ENCODE results near the gene SH3RF3. TPM values are rescaled to one million over a fixed set of nuclear protein-coding genes. Genes with fewer than 3 reads are reported as not detected.

The SH3RF3 gene
- total and polyA plus RNA-seq, 8 donors, result 7.0 to 11.1 (median 8.3) TPM

- no peak for TF ChIP-seq CTCF (IDR thresholded peaks at IDR 0.05)
- H3K4me3 ChIP-seq, result no peak overlapping the region
- peaks cover 0 to 28% of the 10 kb centered on the region in 2 donors for H3K4me1 ChIP-seq
- no peaks in the 10 kb centered on the region for H3K9me3 ChIP-seq
- peaks cover 0 to 42% of the 10 kb centered on the region in 2 donors for H3K27me3 ChIP-seq
- ATAC-seq, result no peak
- no peaks in the 10 kb centered on the region for H3K36me3 ChIP-seq
- DNase-seq, result no peak
- intact Hi-C loops (cut with DNase I), result loop anchor here in 1 of 2 donors (5.0 kb wide), 2 partner anchors 372 to 387 kb away; no protein-coding TSS in a partner anchor
- peak overlapping the region in 1 of 2 donors; percentile 26 for H3K27ac ChIP-seq
Observed at GRCh38 chr2:109124982-109125592, 3.9 kb upstream of the SH3RF3 start.

- DNase-seq (no peak), ATAC-seq (no peak)
- H3K4me1 ChIP-seq, result peaks cover 0 to 36% of the 10 kb centered on the region in 2 donors
- peak overlapping the region in 1 of 2 donors; percentile 26 for H3K27ac ChIP-seq
- no peak overlapping the region for H3K4me3 ChIP-seq
- intact Hi-C loops (cut with DNase I), result loop anchor here in 1 of 2 donors (5.0 kb wide), 2 partner anchors 371 to 386 kb away; no protein-coding TSS in a partner anchor
- no peak for TF ChIP-seq CTCF (IDR thresholded peaks at IDR 0.05)
- no peaks in the 10 kb centered on the region for H3K9me3 ChIP-seq
- H3K36me3 ChIP-seq, result no peaks in the 10 kb centered on the region
- H3K27me3 ChIP-seq, result peaks cover 3 to 50% of the 10 kb centered on the region in 2 donors
Observed at GRCh38 chr2:109125593-109126500, 3.2 kb upstream of the SH3RF3 start.

GRCh38 chr2:109126501-109126860 lies 2.5 kb upstream of the SH3RF3 start:
- H3K27ac ChIP-seq, result no peak overlapping the region
- peaks cover 3 to 56% of the 10 kb centered on the region in 2 donors for H3K27me3 ChIP-seq
- intact Hi-C loops (cut with DNase I), result loop anchor here in 1 of 2 donors (5.0 kb wide), 2 partner anchors 371 to 386 kb away; no protein-coding TSS in a partner anchor
- DNase-seq, result no peak
- peaks cover 0 to 42% of the 10 kb centered on the region in 2 donors for H3K4me1 ChIP-seq
- ATAC-seq, result no peak
- no peaks in the 10 kb centered on the region for H3K9me3 ChIP-seq
- no peaks in the 10 kb centered on the region for H3K36me3 ChIP-seq
- TF ChIP-seq CTCF (IDR thresholded peaks at IDR 0.05), result no peak
- no peak overlapping the region for H3K4me3 ChIP-seq

GRCh38 chr2:109127556-109127955 lies 1.4 kb upstream of the SH3RF3 start:
- no peak for TF ChIP-seq CTCF (IDR thresholded peaks at IDR 0.05)
- no peak overlapping the region for H3K4me3 ChIP-seq
- intact Hi-C loops (cut with DNase I), result loop anchor here in 1 of 2 donors (5.0 kb wide), 2 partner anchors 370 to 385 kb away; no protein-coding TSS in a partner anchor
- peaks cover 3 to 66% of the 10 kb centered on the region in 2 donors for H3K27me3 ChIP-seq
- peaks cover 0 to 47% of the 10 kb centered on the region in 2 donors for H3K4me1 ChIP-seq
- no peaks in the 10 kb centered on the region for H3K36me3 ChIP-seq
- no peaks in the 10 kb centered on the region for H3K9me3 ChIP-seq
- ATAC-seq, result no peak
- no peak overlapping the region for H3K27ac ChIP-seq
- no peak for DNase-seq
